Brain microvascular endothelial cell (primary cell): ENCODE results near the gene FAM135A.
"Not testable (repeated sequence)": the region's sequence is repeated elsewhere in the genome, so short reads cannot be mapped to it uniquely, and the experiment has no call there.

ENCODE experiments used
- DNase-seq: peaks from one replicate; pipeline ENCODE4 v3.0.0-alpha.2; 2020
- H3K27ac ChIP-seq: fragments of 250-450 bp; sonication (Bioruptor Pico); 2 replicates; pipeline ENCODE4 v1.5.1; 2020; ENCODE audit warnings: mild to moderate bottlenecking, moderate library complexity
- H3K27me3 ChIP-seq: fragments of 250-450 bp; sonication (Bioruptor Pico); replicated peaks from 2 replicates; pipeline ENCODE4 v1.5.1; 2020; ENCODE audit warnings: mild to moderate bottlenecking
- H3K36me3 ChIP-seq: fragments of 250-450 bp; sonication (Bioruptor Pico); replicated peaks from 2 replicates; pipeline ENCODE4 v1.5.1; 2020; ENCODE audit warnings: mild to moderate bottlenecking
- H3K4me3 ChIP-seq: 2 replicates; pipeline ENCODE4 v1.5.1; 2011; ENCODE audit warnings: low read depth, mild to moderate bottlenecking, control low read depth, low read length, moderate library complexity
- in situ Hi-C: cut with HindIII; loops from 2 replicates; pipeline ENCODE4 v1.10.0; 2017; ENCODE audit warnings: low sequenced_read_pairs, low pct_ligation_motif_present
- TF ChIP-seq, protein P1 (sequence below): IDR thresholded peaks from 2 replicates; pipeline ENCODE4 v1.5.1; 2011; ENCODE audit warnings: low read depth, mild to moderate bottlenecking, moderate library complexity, low read length, control low read depth, inconsistent platforms; ENCODE audit errors: missing control alignments

FAM135A gene

GRCh38 chr6:70456735-70457134 is 43.4 kb downstream of the FAM135A start:
- in situ Hi-C loops: no loop called here
- Histone ChIP-seq H3K4me3 (no peak overlapping the region), H3K36me3 (no peaks in the 10 kb centered on the region), H3K27ac (no peak overlapping the region), H3K27me3 (no peaks in the 10 kb centered on the region)
- DNase-seq: no peak
- TF ChIP-seq, protein P1, sequence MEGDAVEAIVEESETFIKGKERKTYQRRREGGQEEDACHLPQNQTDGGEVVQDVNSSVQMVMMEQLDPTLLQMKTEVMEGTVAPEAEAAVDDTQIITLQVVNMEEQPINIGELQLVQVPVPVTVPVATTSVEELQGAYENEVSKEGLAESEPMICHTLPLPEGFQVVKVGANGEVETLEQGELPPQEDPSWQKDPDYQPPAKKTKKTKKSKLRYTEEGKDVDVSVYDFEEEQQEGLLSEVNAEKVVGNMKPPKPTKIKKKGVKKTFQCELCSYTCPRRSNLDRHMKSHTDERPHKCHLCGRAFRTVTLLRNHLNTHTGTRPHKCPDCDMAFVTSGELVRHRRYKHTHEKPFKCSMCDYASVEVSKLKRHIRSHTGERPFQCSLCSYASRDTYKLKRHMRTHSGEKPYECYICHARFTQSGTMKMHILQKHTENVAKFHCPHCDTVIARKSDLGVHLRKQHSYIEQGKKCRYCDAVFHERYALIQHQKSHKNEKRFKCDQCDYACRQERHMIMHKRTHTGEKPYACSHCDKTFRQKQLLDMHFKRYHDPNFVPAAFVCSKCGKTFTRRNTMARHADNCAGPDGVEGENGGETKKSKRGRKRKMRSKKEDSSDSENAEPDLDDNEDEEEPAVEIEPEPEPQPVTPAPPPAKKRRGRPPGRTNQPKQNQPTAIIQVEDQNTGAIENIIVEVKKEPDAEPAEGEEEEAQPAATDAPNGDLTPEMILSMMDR: no peak

GRCh38 chr6:70459235-70459634 is 45.9 kb downstream of the FAM135A start:
- Histone ChIP-seq H3K36me3 (no peaks in the 10 kb centered on the region), H3K27me3 (no peaks in the 10 kb centered on the region), H3K4me3 (no peak overlapping the region), H3K27ac (no peak overlapping the region)
- in situ Hi-C loops: no loop called here
- TF ChIP-seq, protein P1: no peak
- no peak for DNase-seq

GRCh38 chr6:70459699-70460098 is 46.4 kb downstream of the FAM135A start:
- H3K4me3 ChIP-seq, H3K36me3 ChIP-seq, DNase-seq, H3K27me3 ChIP-seq, in situ Hi-C loops, H3K27ac ChIP-seq: not testable (repeated sequence)

DNA sequence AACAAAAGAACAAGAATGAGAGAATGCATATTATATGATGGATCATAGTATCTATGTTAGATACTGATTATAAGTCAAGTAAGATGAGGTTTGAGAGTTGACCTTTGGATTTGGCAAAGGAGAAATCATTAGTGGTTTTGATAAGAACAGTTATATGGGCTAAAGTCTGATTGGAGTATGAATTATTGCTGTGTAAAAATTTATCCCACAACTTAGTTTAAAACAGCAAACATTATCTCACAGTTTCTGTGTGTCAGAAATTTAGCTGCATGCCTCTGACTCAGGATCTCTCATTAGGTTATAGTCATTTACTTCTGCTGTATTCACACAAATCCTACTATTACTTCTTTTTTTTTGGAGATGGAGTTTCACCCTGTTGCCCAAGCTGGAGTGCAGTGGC is 56.7 kb downstream of the FAM135A start:
- TF ChIP-seq, protein P1: no peak
- Histone ChIP-seq H3K36me3 (no peaks in the 10 kb centered on the region), H3K27ac (no peak overlapping the region), H3K27me3 (no peaks in the 10 kb centered on the region), H3K4me3 (no peak overlapping the region)
- in situ Hi-C loops: no loop called here
- no peak for DNase-seq

DNA sequence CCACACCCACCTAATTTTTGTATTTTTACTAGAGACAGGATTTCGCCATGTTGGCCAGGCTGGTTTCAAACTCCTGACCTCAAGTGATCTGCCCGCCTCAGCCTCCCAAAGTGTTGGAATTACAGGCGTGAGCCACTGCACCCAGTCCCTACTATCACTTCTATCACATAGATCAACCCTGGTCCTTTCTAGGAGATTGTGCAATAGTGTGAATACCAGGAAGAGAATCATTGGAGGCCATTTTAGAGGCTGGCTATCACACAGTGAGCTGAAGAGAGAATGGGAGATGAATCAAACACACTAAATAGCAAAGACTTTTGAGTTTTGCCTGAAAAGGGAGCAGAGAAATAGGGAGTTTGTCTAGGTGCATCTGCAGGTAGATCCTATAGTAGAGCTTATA is 57.2 kb downstream of the FAM135A start:
- H3K36me3 ChIP-seq, H3K27ac ChIP-seq, DNase-seq, H3K4me3 ChIP-seq, H3K27me3 ChIP-seq, in situ Hi-C loops: not testable (repeated sequence)

GRCh38 chr6:70474751-70475150 is 61.4 kb downstream of the FAM135A start:
- no peaks in the 10 kb centered on the region for H3K27me3 ChIP-seq
- no peak overlapping the region for H3K27ac ChIP-seq
- in situ Hi-C loops: no loop called here
- H3K36me3 ChIP-seq: no peaks in the 10 kb centered on the region
- no peak overlapping the region for H3K4me3 ChIP-seq
- TF ChIP-seq, protein P1: no peak
- peak; percentile 7 for DNase-seq

DNA sequence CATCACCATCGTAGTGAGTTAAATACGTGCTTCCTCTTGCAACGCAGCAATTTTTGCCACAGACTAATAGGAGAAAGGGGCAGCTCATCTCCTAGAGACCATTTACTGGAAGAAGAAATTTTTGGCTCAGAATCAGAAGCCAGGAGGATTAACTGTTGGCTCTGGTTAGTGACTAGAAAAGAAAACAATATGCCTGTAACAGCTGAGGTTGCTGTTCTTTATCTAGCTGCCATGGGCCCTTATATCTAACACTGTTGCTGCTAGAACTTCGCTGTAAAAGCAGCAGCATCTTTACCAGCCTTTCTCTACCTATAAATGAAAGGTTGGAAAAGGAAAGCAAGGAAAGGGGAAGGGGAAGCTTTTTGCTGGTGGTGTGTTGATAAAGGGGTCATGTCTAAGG is 65.9 kb downstream of the FAM135A start:
- H3K27ac ChIP-seq: no peak overlapping the region
- in situ Hi-C loops: no loop called here
- no peaks in the 10 kb centered on the region for H3K36me3 ChIP-seq
- DNase-seq: peak; percentile 12
- TF ChIP-seq, protein P1: no peak
- no peaks in the 10 kb centered on the region for H3K27me3 ChIP-seq
- no peak overlapping the region for H3K4me3 ChIP-seq

DNA sequence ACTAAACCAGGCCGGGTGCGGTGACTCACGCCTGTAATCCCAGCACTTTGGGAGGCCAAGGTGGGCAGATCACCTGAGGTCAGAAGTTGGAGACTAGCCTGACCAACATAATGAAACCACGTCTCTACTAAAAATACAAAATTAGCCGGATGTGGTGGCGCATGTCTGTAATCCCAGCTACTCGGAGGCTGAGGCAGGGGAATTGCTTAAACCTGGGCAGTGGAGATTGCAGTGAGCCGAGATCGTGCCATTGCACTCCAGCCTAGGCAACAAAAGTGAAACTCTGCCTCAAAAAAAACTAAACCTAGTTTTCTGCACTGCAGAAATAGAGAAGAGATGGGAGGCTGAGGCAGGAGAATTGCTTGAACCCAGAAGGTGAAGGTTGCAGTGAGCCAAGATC is 73.3 kb downstream of the FAM135A start:
- H3K27ac ChIP-seq, H3K36me3 ChIP-seq, in situ Hi-C loops, DNase-seq, H3K4me3 ChIP-seq, H3K27me3 ChIP-seq: not testable (repeated sequence)
